ENCODE measurements around the gene LRRC31. TPM values are rescaled to one million over a fixed set of nuclear protein-coding genes. Genes with fewer than 3 reads are reported as not detected.
A peak's percentile ranks its signal among the peaks of the same experiment; 100 is the strongest.

LRRC31 gene
- total and polyA plus RNA-seq, 9 donors, result 0.21 TPM; not detected in 8

DNA sequence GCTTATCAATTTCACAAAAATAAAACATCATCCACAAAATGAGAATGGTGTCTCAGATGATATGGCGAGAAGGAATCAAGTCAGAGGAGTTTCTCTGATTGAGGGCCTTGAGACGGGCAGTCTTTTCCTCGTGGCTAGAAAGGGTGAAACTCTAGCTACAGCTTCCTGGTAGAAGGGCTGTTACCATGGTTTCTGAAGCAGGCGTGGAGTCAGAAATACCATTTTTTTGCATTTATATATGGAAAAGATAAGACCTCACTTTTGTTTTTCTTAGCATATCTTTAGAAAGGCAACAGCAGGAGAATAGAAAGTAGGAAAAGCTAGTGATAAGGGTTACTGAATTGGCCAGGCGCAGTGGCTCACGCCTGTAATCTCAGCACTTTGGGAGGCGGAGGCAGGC is 24.4 kb upstream of the LRRC31 start:
- no peak overlapping the region for H3K4me3 ChIP-seq (ENCODE audit: low read length)
- H3K27me3 ChIP-seq (ENCODE audit: control insufficient read depth, insufficient read depth, low read length), result no peaks in the 10 kb centered on the region
- WGBS (ENCODE audit: insufficient coverage), result 71% methylated on average over 4 of the region's 7 CpGs
- DNase-seq, result no peak
- H3K9me3 ChIP-seq (replicated peaks; ENCODE audit: control insufficient read depth, low read depth, low read length), result no peaks in the 10 kb centered on the region
- H3K4me1 ChIP-seq (ENCODE audit: control insufficient read depth, insufficient read depth, low read length), result no peaks in the 10 kb centered on the region
- no peaks in the 10 kb centered on the region for H3K36me3 ChIP-seq (ENCODE audit: control insufficient read depth, insufficient read depth, low read length)
- no peak overlapping the region for H3K27ac ChIP-seq (ENCODE audit: low read length)

- Histone ChIP-seq H3K4me1 (ENCODE audit: control insufficient read depth, insufficient read depth, low read length) (peaks cover under 1% of the 10 kb centered on the region), H3K27me3 (ENCODE audit: control insufficient read depth, insufficient read depth, low read length) (no peaks in the 10 kb centered on the region), H3K4me3 (ENCODE audit: low read length) (no peak overlapping the region), H3K36me3 (ENCODE audit: control insufficient read depth, insufficient read depth, low read length) (no peaks in the 10 kb centered on the region), H3K27ac (ENCODE audit: low read length) (no peak overlapping the region), H3K9me3 (replicated peaks; ENCODE audit: control insufficient read depth, low read depth, low read length) (no peaks in the 10 kb centered on the region)
- DNase-seq, result no peak
- 61% methylated on average over 6 of the region's 7 CpGs for WGBS (ENCODE audit: insufficient coverage)
These were observed 22.2 kb upstream of the LRRC31 start for GRCh38 chr3:169891886-169892285.

DNA sequence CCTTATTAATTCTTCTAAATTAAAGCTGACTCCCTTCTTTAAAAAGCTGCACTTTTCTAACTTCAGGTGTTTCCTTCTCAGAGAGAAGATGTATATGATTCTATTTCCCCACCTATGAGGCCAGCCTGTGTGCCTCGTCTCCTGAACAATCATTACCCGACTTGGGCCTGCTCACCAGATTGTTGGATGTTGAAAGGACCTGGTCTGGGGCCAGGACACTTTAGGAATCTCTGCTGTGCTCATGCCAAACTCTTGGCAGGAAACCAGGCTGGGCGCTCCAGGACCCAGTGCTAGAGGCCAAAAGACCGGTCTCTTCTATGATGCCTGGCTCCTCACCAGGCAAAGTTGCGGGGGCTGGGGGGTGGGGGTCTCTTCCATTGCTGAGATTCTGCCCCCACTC is 16.9 kb upstream of the LRRC31 start:
- WGBS (ENCODE audit: insufficient coverage), result 63% methylated on average over 2 of the region's 5 CpGs
- no peaks in the 10 kb centered on the region for H3K9me3 ChIP-seq (replicated peaks; ENCODE audit: control insufficient read depth, low read depth, low read length)
- H3K36me3 ChIP-seq (ENCODE audit: control insufficient read depth, insufficient read depth, low read length), result no peaks in the 10 kb centered on the region
- H3K27me3 ChIP-seq (ENCODE audit: control insufficient read depth, insufficient read depth, low read length), result no peaks in the 10 kb centered on the region
- peak; percentile 43 for DNase-seq
- H3K27ac ChIP-seq (ENCODE audit: low read length), result no peak overlapping the region
- H3K4me3 ChIP-seq (ENCODE audit: low read length), result no peak overlapping the region
- H3K4me1 ChIP-seq (ENCODE audit: control insufficient read depth, insufficient read depth, low read length), result peaks cover 3% of the 10 kb centered on the region

DNA sequence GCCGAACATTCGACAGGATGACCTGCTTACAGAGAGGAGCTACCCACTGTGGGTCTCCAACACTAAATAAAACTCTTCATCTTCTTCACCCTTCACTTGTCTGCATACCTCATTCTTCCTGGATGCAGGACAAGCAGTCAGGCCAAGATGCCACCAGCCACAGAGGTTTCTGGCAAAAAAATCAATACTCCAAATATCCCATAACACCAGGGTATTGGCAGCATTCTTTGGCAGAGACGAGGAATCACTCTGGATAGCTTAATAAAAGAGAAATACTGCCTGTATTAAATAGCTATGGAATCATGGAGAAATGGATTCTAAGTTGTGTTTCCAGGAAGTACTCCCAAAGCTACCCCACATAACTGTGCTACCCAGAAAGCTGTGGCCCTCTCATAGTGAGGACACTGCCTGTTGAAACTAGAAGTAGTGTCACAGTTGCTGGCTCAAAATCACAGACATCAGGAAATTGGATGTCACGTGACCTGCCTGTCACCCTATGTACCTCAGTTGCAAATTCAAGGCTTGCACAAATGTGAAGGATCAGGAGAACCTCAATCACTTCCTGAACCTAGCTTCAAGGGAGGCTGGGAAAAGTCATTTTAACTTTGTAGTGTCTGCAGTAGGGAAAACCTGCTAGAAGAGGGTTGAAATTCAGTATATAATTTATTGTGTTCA is 11.0 kb upstream of the LRRC31 start:
- no peaks in the 10 kb centered on the region for H3K36me3 ChIP-seq (ENCODE audit: control insufficient read depth, insufficient read depth, low read length)
- no peaks in the 10 kb centered on the region for H3K9me3 ChIP-seq (replicated peaks; ENCODE audit: control insufficient read depth, low read depth, low read length)
- WGBS (ENCODE audit: insufficient coverage), result 81% methylated on average over 3 of the region's 4 CpGs
- H3K4me1 ChIP-seq (ENCODE audit: control insufficient read depth, insufficient read depth, low read length), result no peaks in the 10 kb centered on the region
- no peaks in the 10 kb centered on the region for H3K27me3 ChIP-seq (ENCODE audit: control insufficient read depth, insufficient read depth, low read length)
- DNase-seq, result no peak
- no peak overlapping the region for H3K4me3 ChIP-seq (ENCODE audit: low read length)
- no peak overlapping the region for H3K27ac ChIP-seq (ENCODE audit: low read length)

DNA sequence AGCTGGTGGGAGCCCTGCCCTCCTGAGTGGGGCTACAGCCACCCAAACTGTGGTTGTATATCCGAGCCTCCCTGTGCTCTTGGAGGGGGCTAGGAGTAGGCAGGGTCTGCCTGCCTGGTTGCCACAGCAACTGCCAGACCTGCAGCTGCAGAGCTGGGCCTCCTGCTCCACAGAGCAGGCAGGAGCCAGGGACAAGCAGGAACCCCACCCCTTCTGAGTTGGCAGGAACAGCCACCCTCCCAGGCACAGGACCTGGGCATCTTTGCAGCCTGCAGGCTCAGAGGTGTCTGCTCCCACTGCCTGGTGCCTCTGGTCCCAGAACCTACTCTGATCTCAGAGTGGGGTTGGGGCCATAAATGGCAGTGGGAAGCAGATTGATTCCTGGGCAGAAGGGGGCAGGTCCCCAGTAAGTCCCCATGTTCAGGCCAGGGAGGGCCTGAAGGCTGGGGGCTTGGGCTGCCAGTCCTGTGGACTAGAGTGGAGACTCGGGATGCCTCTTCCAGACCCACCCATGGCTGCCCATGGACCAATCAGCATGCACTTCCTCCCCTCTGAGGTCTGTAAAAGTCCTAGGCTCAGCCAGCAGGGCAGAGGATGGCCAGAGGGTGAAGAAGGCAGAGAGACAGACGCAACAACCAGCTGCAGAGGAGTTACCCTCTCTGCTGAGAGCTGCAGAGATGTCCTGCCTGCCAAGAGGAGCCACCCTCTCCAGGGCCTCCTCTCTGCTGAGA is 10.3 kb upstream of the LRRC31 start:
- Histone ChIP-seq H3K27ac (ENCODE audit: low read length) (no peak overlapping the region), H3K4me3 (ENCODE audit: low read length) (no peak overlapping the region), H3K36me3 (ENCODE audit: control insufficient read depth, insufficient read depth, low read length) (no peaks in the 10 kb centered on the region), H3K27me3 (ENCODE audit: control insufficient read depth, insufficient read depth, low read length) (peaks cover 2% of the 10 kb centered on the region), H3K4me1 (ENCODE audit: control insufficient read depth, insufficient read depth, low read length) (no peaks in the 10 kb centered on the region), H3K9me3 (replicated peaks; ENCODE audit: control insufficient read depth, low read depth, low read length) (no peaks in the 10 kb centered on the region)
- WGBS (ENCODE audit: insufficient coverage), result 37% methylated on average over 3 of the region's 3 CpGs
- no peak for DNase-seq

- H3K4me3 ChIP-seq (ENCODE audit: low read length), result no peak overlapping the region
- no peaks in the 10 kb centered on the region for H3K9me3 ChIP-seq (replicated peaks; ENCODE audit: control insufficient read depth, low read depth, low read length)
- WGBS (ENCODE audit: insufficient coverage), result 84% methylated on average over 3 of the region's 8 CpGs
- no peak overlapping the region for H3K27ac ChIP-seq (ENCODE audit: low read length)
- no peaks in the 10 kb centered on the region for H3K36me3 ChIP-seq (ENCODE audit: control insufficient read depth, insufficient read depth, low read length)
- no peak for DNase-seq
- H3K27me3 ChIP-seq (ENCODE audit: control insufficient read depth, insufficient read depth, low read length), result peaks cover 2% of the 10 kb centered on the region
- no peaks in the 10 kb centered on the region for H3K4me1 ChIP-seq (ENCODE audit: control insufficient read depth, insufficient read depth, low read length)
These were observed 9.3 kb upstream of the LRRC31 start for GRCh38 chr3:169879013-169879557.

GRCh38 chr3:169871129-169871886 is 1.6 kb upstream of the LRRC31 start:
- H3K9me3 ChIP-seq (replicated peaks; ENCODE audit: control insufficient read depth, low read depth, low read length), result no peaks in the 10 kb centered on the region

DNA sequence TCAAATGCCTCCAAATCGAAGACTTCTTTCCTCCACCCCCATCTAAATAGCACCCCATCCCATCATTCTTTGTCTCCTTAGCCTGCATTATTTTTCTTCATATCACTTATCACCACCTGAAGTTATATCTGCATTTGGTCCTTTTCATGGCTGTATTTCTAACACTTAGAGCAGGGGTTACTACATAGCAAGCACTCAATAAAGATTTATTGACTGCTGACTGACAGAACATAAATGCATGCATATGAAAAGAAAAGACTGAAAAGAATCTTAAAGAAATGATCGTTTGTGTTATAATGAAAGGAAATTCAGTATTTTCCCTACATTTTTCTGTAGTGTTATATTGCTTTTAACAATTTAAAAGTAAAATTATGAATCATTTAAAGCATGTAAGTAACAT is 1.4 kb downstream of the LRRC31 start:
- H3K4me3 ChIP-seq (ENCODE audit: low read length), result no peak overlapping the region
- no peak overlapping the region for H3K27ac ChIP-seq (ENCODE audit: low read length)
- H3K4me1 ChIP-seq (ENCODE audit: control insufficient read depth, insufficient read depth, low read length), result no peaks in the 10 kb centered on the region
- whole genome bisulfite sequencing (ENCODE audit: insufficient coverage), result 100% methylated on average over 1 of the region's 2 CpGs
- H3K36me3 ChIP-seq (ENCODE audit: control insufficient read depth, insufficient read depth, low read length), result no peaks in the 10 kb centered on the region
- no peak for DNase-seq
- H3K9me3 ChIP-seq (replicated peaks; ENCODE audit: control insufficient read depth, low read depth, low read length), result no peaks in the 10 kb centered on the region
- H3K27me3 ChIP-seq (ENCODE audit: control insufficient read depth, insufficient read depth, low read length), result no peaks in the 10 kb centered on the region

More at GRCh38 chr3:169871129-169871886, 1.6 kb upstream of the LRRC31 start:
- 56% methylated on average over 1 of the region's 2 CpGs for WGBS (ENCODE audit: insufficient coverage)
- no peaks in the 10 kb centered on the region for H3K36me3 ChIP-seq (ENCODE audit: control insufficient read depth, insufficient read depth, low read length)
- DNase-seq, result no peak
- no peaks in the 10 kb centered on the region for H3K4me1 ChIP-seq (ENCODE audit: control insufficient read depth, insufficient read depth, low read length)
- no peak overlapping the region for H3K4me3 ChIP-seq (ENCODE audit: low read length)
- peaks cover 2% of the 10 kb centered on the region for H3K27me3 ChIP-seq (ENCODE audit: control insufficient read depth, insufficient read depth, low read length)
- no peak overlapping the region for H3K27ac ChIP-seq (ENCODE audit: low read length)

DNA sequence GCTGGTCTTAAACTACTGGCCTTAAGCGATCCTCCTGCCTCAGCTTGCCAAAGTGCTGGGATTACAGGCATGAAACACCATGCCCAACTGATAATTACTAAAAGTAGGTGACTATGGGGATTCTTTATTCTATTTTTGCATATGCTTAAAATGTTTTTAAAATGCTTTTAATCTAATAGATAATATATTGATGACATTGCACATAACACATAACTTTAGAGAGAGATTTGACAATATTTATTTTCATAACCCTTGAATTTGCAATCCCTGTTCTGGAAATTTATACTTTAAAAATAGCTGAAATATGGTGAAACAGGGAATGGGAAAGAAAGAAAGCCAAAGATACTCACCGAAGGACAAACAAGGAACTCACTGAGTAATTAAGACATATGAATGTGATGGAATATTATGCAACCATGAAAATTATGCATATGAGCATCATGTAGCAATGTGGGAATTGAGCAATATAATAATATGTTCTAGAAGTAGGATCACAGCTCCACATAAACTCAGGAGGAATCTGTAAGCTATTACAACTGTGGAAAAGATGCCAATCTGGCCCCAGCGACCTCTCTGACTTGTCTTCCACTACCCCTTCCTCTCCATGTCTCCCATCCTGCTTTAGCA is 2.0 kb downstream of the LRRC31 start:
- H3K9me3 ChIP-seq (replicated peaks; ENCODE audit: control insufficient read depth, low read depth, low read length), result no peaks in the 10 kb centered on the region
- no peaks in the 10 kb centered on the region for H3K36me3 ChIP-seq (ENCODE audit: control insufficient read depth, insufficient read depth, low read length)
- no peak overlapping the region for H3K27ac ChIP-seq (ENCODE audit: low read length)
- no peaks in the 10 kb centered on the region for H3K4me1 ChIP-seq (ENCODE audit: control insufficient read depth, insufficient read depth, low read length)
- WGBS (ENCODE audit: insufficient coverage), result 70% methylated on average over 1 of the region's 3 CpGs
- DNase-seq, result no peak
- H3K4me3 ChIP-seq (ENCODE audit: low read length), result no peak overlapping the region
- no peaks in the 10 kb centered on the region for H3K27me3 ChIP-seq (ENCODE audit: control insufficient read depth, insufficient read depth, low read length)

Data from muscle of leg (tissue), 11 donors.